AG10803 (cell line): Measurements from ENCODE around the gene MVK.

Experiments
- DNase-seq: peaks from one replicate; pipeline ENCODE4 v3.0.0; 2010; ENCODE audit warnings: low read depth
- H3K4me3 ChIP-seq: 2 replicates; pipeline ENCODE4 v1.5.1; 2011; ENCODE audit warnings: mild to moderate bottlenecking, low read length, control low read depth
- CTCF ChIP-seq: conservative IDR thresholded peaks from 2 replicates; pipeline ENCODE4 v1.5.1; 2011; ENCODE audit warnings: mild to moderate bottlenecking, low read length, control low read depth, inconsistent platforms

The MVK gene

DNA sequence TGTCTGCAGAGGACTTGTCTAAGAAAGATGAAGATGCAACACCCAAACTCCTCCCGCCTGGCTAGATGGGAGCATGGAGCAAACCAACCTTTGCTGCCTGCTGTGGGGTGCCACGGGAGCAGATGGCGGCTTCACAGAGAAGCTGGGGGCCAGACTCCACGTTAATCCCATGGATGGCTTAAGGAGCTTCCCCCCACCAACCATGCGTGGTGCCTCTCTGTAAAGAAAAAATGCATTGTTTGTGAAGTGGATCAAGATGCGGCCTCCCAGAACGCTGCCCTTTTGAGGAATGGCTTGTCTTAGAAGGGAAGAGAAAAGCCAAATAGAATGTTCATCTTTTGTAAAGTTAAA, 15.6 kb downstream of the MVK start:
- no peak for TF ChIP-seq CTCF
- no peak for DNase-seq
- no peak overlapping the region for H3K4me3 ChIP-seq

GRCh38 chr12:109589691-109590245, 16.2 kb downstream of the MVK start:
- no peak overlapping the region for H3K4me3 ChIP-seq
- no peak for DNase-seq
- TF ChIP-seq CTCF, result no peak

- no peak for TF ChIP-seq CTCF
- DNase-seq, result no peak
- H3K4me3 ChIP-seq, result no peak overlapping the region
Measured at GRCh38 chr12:109590566-109590965, 17.0 kb downstream of the MVK start.

DNA sequence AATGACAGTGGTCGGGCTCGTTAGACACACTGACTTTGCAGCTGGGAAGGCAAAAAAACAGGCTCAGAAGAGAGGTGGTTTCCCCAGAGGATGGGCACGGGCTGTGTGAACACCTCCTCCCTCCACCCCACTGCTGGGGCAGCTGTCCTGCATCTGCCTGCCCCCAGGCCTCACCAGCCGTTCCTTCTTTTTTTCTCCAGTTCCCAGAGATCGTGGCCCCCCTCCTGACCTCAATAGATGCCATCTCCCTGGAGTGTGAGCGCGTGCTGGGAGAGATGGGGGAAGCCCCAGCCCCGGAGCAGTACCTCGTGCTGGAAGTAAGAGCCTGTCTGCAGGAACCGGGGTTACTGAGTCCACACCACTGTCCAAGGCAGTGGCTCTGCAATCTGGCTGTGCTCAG, 17.4 kb downstream of the MVK start:
- no peak overlapping the region for H3K4me3 ChIP-seq
- no peak for DNase-seq
- TF ChIP-seq CTCF, result no peak

DNA sequence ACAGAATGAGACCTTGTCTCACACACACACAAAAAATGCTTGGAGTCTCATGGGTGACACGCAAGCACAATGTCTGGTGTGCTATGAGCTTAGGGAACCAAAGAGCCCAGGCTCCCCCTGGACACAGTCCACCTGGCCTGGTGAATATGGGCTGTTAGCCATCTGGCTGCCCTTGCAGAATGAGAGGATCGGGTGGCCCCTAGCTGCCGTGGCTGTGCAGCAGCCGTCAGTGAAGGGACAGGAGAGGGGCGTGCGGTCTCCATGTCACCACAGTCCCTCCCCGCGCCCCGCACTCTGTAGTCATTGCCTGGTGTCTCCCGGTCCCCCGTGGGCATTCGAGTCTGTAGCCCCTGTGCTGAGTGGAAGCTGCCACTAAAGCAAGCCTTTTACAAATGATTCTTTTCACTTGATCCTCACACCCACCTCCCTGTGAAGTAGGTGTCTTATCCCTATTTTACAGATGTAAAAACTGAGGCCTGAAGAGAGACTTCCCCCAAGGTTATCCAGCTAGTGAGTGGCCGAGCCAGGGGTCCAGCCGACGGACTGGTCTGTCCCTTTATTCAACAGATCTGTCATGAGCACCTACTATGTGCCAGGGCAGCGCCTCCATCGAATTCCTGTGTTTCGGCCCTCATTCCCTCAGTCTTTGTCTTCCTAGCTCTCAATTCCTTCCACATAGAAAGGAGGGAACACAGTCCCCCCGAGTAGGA, 18.8 kb downstream of the MVK start:
- no peak for DNase-seq
- H3K4me3 ChIP-seq, result no peak overlapping the region
- no peak for TF ChIP-seq CTCF

DNA sequence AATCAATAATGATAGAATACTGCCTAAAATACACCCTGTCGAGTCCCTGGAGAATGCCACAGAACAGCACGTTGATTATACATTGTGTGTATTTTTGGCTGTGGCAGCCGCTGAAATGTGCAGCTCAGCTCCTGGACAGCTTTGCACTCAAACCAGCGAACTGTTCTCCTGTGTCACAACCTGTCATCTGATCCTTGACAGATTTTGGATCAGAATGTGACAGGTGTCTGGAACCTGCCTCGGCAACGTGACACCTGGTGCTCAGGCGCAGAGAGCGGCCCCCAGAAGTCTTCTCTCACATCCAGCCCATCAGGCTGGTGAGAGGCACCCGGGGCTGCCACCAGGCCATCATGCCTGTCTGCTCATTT, 19.3 kb downstream of the MVK start:
- no peak for TF ChIP-seq CTCF
- no peak for DNase-seq
- H3K4me3 ChIP-seq, result no peak overlapping the region

GRCh38 chr12:109594556-109595317, 21.1 kb downstream of the MVK start:
- no peak for DNase-seq
- no peak for TF ChIP-seq CTCF
- H3K4me3 ChIP-seq, result no peak overlapping the region
